T1000 (cell line): ENCODE measurements around the gene PCSK7.
"Not testable (repeated sequence)": the region's sequence is repeated elsewhere in the genome, so short reads cannot be mapped to it uniquely, and the experiment has no call there.

Experiments
- DNase-seq: peaks from one replicate; lab custom pipeline; 2025; ENCODE audit warnings: mixed read lengths; lab: John Stamatoyannopoulos, UW

Gene PCSK7

DNA sequence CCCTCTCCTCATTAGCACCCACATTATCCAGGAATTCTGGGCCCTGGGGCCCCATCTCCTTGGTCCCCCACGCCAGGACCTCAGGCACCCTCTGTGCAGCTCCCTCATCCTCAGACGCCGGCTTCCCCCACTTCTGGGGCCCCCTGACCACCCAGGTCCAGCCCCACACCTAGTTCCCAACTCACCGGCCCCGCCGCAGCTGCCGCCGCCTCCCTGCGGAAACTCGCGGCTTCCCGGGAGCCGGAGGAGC, at the start of gene PCSK7:
PCSK7 (minus strand) TSS at position 232 of the 250 bp plus-strand sequence. CDS start 2,229 bp downstream, outside the sequence.
- no peak for DNase-seq

DNA sequence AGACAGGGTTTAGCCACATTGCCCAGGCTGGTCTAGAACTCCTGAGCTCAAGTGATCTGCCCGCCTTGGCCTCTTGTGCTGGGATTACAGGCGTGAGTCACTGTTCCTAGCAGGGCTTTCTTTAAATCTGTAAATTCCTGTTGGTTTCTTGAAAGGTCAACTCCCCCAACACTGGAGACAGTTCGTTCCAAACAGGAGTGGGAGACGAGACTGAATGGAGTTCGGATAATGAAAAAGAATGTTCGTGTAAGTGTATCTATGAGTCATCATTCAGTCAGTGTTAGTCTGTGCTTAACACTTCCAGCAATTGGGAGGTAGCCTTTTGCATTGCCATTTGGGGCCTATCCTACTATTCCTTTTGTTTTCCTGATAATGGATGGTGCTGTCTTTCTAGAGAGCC, 49.3 kb upstream of the PCSK7 start:
- peak; percentile 53 for DNase-seq

DNA sequence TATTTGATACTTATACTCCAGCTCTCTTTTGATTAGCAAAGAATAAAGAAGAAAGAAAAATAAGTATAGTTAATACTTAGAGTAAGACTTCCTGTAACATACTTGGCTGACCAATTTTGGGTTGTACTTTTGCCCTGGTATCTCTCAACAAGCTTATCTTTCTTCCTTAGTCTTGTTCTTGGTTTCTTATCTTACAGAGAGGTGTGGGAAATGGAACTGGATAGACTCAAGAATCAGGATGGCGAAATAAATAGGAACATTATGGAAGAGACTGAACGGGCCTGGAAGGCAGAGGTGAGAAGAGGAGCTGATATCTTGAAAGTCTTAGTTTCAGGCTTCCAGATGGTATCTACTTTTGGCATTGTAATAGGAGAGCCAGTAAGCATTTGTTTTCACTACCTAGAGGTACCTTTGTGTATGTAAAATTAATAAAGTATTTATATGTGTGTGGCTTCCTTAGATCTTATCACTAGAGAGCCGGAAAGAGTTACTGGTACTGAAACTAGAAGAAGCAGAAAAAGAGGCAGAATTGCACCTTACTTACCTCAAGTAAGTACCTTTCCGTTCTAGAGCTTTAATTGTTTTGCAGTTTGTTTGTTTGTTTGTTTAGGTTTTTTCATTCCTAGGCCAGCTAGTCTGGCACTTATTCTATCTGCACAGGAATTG, 48.0 kb upstream of the PCSK7 start:
- no peak for DNase-seq

GRCh38 chr11:117278347-117278746, 46.5 kb upstream of the PCSK7 start:
- no peak for DNase-seq

- DNase-seq, result peak; percentile 64
These were observed 41.8 kb upstream of the PCSK7 start for GRCh38 chr11:117273550-117274289.

DNA sequence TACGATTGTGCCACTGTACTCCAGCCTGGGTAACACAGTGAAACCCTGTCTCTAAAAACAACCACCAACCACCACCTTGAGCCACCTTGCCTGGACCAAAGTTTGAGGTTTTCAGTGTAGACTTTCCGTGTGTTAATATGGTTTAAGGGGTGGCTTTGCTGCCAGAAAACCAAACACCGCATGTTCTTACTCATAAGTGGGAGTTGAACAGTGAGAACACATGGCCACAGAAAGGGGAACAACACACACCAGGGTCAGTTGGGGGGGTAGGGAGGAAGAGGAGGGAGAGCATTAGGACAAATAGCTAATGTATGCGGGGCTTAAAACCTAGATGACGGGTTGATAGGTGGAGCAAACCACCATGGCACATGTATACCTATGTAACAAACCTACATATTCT, 40.3 kb upstream of the PCSK7 start:
- not testable (repeated sequence) for DNase-seq

DNA sequence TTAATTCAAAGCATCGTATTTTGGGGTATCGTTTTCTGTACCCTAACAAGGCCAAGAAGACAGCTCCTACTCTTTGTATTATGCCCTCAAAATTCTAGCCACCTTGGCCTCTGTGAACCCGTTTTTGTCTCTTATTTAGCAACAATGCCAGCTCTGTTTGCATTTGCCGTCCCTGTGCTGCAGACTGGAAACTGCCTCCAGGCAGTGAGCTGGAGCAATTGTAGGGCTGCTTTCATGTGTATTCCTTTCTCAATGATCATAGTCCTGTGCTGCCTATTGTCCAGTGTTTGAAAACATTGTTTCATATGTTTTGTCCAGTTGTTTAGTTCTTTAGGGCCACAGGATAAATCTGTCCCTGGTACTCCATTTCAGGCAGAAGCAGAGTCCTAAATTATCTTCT, 39.3 kb upstream of the PCSK7 start:
- no peak for DNase-seq

- DNase-seq, result no peak
These were observed 38.0 kb upstream of the PCSK7 start for GRCh38 chr11:117269856-117270255.

DNA sequence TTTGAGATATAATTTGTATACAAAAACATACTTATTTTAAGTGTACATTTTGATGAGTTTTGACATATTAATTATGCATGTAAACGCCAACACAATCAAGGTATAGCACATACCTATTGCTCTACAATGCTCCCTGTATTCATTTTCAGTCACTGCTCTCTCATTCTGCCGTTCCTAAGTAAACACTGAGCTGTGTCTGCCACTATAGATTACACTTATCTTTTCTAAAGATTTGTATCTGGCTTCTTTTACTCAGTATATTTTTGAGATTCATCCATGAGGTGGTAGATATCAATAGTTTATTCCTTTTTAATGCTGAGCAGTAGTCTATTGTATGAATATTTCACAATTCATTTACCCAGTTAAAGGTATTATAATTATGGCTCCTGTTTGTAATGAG, 33.9 kb upstream of the PCSK7 start:
- no peak for DNase-seq

- DNase-seq, result not testable (repeated sequence)
These were observed 32.9 kb upstream of the PCSK7 start for GRCh38 chr11:117264624-117265323.

DNA sequence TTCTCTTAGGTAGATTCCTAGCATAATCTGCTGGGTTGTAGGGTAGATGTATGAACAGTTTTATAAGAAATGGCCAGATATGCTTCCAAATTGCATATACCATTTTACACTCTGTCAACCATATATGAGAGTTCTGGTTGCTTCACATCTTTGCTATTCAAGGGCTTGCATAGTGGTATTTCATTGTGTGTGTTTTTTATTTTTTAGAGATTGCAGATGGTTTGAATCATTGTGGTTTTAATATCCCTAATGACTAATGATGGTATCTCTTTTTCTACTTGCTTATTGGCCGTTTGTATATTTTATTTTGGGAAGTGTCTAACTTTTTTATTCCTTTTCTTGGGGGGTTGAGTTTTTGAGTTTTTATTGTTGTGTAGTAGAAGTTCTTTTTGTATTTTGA, 27.5 kb upstream of the PCSK7 start:
- no peak for DNase-seq

GRCh38 chr11:117258576-117258975, 26.7 kb upstream of the PCSK7 start:
- DNase-seq, result no peak

- no peak for DNase-seq
These were observed 24.7 kb upstream of the PCSK7 start for GRCh38 chr11:117256573-117256972.

DNA sequence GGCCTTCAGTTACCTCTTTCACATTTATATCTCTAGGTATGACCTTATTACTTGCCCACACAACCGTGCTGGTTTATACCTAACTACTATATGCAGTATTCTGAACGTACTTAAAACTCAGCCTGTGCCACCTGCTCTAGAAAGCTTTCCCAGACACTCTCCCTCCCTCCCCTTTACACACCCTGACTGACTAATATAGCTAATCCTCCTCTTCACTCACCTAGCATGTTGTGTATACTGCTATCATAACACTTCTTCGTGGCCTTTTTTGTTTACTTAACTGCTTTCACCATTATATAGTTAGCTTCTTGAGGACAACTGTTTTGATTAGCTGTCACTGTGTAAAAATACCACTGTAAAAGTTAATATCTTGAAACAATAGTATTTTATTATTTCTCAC, 24.1 kb upstream of the PCSK7 start:
- DNase-seq, result no peak

- DNase-seq, result no peak
These were observed 19.6 kb upstream of the PCSK7 start for GRCh38 chr11:117251506-117251905.

GRCh38 chr11:117249571-117249970, 17.7 kb upstream of the PCSK7 start:
- no peak for DNase-seq

GRCh38 chr11:117248341-117248740, 16.5 kb upstream of the PCSK7 start:
- DNase-seq, result no peak

DNA sequence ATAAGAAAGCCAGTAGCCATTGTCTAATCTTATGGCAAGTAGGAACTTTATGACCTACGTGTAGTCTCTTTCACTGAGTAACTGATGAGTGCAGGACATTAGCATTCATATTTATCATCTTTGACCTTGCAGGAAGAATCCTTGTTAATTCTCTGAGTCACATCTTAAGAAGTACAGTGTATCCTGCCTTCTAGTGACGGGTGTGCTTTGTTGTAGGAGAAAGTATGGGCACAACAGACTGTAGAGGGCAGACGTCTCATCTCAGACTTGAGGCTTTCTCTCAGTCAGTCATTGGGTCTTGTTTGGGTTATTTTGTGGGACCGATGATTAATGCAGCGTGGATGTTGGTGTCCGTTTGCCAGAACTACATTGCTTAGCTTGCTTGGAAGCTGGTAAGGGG, 7.4 kb upstream of the PCSK7 start:
- peak; percentile 51 for DNase-seq

DNA sequence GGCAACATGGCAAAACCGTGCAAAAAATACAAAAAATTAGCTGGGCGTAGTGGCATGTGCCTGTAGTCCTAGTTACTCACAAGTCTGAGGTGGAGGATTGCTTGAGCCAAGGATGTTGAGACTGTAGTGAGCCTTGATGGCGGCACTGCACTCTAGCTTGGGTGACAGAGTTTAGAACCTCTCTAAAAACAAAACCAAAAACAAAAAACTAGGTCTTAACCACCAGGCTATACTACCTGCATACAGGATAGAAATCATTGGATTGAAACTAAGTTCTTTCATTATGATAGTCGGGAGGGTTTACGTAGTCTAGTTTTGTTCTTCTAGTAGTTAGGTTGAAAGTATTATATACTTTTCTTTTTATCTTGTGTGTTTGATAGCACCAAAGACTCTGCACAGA, 6.3 kb upstream of the PCSK7 start:
- no peak for DNase-seq

DNA sequence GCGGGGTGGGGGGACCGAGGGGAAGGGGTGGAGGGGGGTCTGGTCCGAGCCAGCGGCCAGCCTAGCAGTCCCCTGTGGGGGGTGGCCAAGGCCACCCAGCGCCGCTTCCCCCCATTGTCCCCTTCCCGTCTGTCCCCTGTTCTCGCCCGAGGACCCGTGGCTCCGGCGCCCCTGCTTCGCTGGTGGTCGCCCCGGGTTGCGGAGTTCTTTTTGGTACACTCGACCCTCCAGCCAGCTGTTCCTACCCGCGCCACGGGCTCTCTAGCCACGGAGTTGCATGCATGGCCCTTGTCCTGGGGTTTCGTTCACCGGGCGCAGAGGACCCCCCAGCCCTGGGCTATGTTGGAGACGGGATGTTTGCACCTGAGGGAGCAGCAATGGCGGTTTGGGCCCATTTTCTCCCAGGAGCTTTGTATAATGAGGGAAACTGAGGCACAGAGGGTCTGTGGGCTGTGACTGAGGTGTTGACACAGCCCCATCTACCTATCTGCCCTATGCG, 1.1 kb upstream of the PCSK7 start:
- DNase-seq, result no peak

- peak; percentile 48 for DNase-seq
These were observed 412 bp upstream of the PCSK7 start, which contains the start of gene RNF214 for GRCh38 chr11:117232092-117232878. TSS of gene RNF214 (plus strand) at chr11:117232671. CDS start at chr11:117234273, 1,602 bp downstream.
